HG02678 (cell line): ENCODE measurements around the gene LPCAT4.
A peak's percentile ranks its signal among the peaks of the same experiment; 100 is the strongest.

Experiments
- ATAC-seq: cut with Tn5 transposase; IDR thresholded peaks from one replicate; pipeline ENCODE4 v1.9.1; 2021; ENCODE audit warnings: mild to moderate bottlenecking, moderate library complexity; ENCODE audit not compliant: unreplicated experiment

Gene LPCAT4

DNA sequence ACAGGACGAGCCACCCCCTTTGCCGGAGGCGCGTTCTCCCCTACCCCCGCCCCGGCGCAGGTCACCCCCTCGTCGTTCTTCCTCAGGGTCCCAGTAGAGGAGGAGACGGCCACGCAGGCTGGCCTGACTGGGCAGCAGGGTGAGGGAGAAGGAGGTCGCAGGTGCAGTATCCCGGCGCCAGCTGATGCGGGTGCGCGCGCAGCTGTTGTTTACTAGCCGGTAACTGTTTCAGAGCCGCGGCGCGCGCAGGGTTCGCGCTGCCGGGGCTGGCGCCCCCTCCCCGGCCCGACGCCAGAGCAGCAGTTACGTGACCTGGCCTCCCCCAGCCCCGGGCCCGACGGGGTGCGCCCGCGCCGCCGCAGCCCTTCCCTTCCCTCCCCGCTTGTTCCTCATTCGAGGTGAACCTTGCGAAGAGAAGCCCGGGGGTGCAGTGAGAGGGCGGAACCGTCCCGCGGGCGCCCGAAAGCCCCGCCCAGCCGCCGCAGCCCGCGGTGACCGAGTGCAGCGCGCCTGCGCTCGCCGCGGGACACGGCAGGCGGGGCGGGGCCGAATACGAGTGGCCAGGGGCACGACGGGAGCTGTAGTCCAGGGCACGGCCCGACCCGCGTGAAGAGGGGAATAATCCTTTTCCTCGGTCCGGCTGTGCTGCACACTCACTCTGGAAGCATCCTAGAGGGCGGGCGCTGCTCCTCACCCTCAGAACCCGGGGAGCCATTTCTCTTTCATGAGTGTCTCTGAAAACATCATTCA lies 29.3 kb downstream of the LPCAT4 start, which contains the start of gene SLC12A6:
TSS of gene SLC12A6 (minus strand) at position 225 of the 750 bp plus-strand sequence. CDS start 1,101 bp downstream, outside the sequence.
- peak; percentile 74 for ATAC-seq

- ATAC-seq, result peak; percentile 3
Measured at GRCh38 chr15:34336991-34337556, 29.9 kb downstream of the LPCAT4 start.

DNA sequence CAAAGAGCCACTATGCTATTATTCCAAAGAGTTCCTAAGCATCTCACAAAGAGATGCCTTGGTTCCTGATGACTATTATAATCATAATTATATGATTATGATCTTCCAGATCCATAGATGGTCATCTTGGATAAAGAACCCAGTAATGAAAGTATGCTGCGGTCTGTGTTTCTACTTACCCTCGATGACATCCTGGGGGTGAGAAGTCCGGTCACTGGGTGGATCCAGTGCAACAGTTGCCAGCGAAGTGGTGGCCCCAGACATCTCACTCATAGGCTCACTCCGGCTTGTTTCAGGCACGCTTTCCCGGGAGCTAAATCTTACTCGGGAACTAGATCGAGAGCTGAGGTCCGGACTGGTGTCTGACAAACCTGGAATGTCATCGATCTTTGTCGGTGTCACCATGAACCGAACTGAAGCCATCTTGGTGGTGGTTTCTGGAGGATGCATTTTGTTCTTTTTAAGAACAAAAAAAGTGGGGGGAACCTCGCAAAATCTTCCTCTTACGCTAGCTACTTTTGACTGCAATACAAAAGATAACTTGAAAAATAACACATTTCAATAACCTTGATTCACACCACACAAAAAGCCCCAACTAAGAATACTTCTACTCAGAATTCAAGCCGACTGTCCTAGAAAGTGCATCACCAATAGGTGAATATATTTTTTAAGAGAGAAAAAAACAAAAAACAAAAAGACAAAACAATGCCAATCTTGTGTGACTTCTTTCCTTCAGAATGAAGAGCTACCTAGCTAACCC lies 30.6 kb downstream of the LPCAT4 start:
- no peak for ATAC-seq

- ATAC-seq, result no peak
Measured at GRCh38 chr15:34335176-34336032, 31.6 kb downstream of the LPCAT4 start.

DNA sequence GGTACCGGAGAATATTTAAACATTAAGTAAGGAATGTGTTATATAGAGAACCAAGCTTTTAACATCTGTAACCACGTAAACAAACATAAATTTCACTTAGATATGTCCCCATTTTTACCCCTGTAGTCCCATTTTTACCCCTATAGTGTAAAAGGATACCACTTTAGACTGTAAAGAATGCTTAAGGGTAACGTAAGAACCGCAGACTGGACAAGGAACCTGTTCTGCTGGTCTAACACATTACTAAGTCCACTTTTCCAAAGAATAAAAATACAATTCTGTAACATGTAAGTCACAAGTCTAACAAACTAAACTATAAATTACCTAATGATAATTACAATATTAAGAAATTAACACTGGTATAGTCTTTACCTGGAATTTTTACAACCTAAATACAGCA lies 32.3 kb downstream of the LPCAT4 start:
- no peak for ATAC-seq

GRCh38 chr15:34332553-34333120 lies 34.4 kb downstream of the LPCAT4 start:
- no peak for ATAC-seq

DNA sequence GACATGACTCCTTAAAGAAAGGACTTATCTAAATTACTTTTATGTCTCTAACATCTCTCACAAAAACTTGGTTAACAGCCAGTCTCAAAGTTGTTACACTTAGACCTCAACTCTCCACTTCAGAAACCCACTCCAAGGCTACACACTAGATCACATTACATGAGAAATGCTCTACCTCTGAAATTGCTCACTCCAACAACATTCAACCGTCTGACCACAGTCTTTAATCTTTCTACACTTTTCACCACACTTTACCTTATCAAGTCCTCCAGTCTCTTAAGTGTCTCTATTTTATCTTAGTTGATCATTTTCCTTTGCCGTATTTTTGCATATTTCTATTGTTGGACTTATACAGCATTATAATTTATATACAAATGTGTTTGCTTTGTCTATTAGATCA lies 35.2 kb downstream of the LPCAT4 start:
- ATAC-seq, result no peak

DNA sequence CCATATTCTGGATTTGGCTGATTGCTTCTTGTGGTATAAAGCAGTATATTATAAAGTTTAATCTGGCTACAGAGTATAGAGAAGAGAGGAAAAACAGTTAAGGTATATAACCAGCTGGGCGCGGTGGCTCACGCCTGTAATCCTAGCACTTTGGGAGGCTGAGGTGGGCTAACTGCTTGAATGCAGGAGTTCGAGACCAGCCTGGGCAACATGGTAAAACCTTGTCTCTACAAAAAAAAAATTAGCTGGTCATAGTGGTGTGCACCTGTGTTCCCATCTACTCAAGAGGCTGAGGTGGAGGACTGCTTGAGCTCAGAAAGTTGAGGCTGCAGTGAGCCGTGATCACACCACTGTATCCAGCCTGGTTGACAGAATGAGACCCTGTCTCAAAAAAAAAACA lies 36.7 kb downstream of the LPCAT4 start:
- ATAC-seq, result no peak

DNA sequence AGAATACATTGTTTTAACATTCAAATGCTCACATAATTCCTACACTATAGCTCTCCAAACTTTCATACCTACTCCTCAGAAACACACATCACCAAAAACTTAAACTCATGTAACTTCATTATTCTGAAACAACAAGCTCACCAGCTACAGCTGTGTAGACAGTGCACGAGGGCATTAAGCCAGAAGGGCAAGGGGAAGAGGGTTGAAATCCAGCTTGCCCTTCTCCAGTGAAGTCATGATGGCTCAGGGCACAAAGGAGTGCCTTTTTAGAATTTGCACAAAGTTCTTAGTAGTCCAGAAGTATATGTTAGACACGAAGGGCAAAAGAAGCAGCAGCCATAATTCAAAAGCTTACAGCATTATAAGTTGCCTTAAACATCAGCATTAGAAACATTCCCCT lies 38.0 kb downstream of the LPCAT4 start:
- ATAC-seq, result no peak

- no peak for ATAC-seq
Measured at GRCh38 chr15:34327906-34328305, 39.1 kb downstream of the LPCAT4 start.

DNA sequence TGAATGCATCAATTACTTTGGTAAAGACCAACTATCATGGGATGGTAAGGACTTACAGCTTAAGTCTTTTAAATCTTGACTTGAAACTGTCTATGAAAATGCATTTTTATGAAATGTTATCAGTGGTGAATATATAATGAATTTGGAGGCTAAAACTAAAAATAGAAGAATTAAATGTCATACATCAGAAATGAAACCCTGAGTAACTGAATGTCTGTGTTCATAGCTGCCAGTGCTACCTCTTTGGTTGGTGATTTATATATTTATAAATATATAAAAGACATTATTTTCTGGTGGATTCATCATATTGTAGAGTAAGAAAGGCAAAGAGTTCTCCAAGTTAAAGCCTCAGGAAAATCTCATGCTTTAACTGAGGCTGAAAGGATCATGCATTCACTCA lies 41.6 kb downstream of the LPCAT4 start:
- no peak for ATAC-seq

DNA sequence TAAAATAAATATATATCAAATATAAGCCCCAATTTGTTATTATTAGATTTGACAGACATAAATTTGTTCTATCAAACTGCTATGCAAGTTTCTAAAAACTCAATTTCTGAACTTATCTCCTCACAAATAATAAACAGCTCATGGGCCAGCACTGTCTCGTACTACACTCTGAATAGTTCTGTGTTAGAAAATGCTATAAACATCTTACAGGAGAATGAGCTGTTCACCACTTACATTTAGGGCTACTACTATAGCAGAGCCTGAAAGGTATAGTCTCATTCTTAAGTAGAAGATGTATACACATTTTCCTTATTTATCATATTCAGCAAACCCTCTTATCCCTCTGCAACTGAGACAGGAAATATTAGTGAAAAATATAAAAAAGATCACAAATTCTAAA lies 42.1 kb downstream of the LPCAT4 start:
- no peak for ATAC-seq

DNA sequence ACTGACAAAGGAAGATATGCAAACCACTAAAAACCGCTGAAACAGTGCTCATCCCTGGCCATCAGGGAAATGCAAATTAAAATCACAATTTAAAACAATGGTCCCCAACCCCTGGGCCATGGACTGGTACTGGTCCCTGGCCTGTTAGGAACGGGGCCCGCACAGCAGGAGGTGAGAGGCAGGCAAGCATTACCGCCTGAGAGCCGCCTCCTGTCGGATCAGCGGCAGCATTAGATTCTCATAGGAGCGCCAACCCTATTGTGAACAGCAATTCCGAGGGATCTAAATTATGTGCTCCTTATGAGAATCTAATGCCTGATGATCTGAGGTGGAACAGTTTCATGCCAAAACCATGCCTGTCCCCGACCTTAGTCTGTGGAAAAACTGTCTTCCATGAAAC lies 43.8 kb downstream of the LPCAT4 start:
- no peak for ATAC-seq

GRCh38 chr15:34318277-34319079 lies 48.5 kb downstream of the LPCAT4 start:
- ATAC-seq, result peak; percentile 75

- ATAC-seq, result no peak
Measured at GRCh38 chr15:34314491-34315490, 52.2 kb downstream of the LPCAT4 start.

GRCh38 chr15:34311563-34311962 lies 55.4 kb downstream of the LPCAT4 start:
- no peak for ATAC-seq
